ENCODE data around the gene ARAP2.

DNA sequence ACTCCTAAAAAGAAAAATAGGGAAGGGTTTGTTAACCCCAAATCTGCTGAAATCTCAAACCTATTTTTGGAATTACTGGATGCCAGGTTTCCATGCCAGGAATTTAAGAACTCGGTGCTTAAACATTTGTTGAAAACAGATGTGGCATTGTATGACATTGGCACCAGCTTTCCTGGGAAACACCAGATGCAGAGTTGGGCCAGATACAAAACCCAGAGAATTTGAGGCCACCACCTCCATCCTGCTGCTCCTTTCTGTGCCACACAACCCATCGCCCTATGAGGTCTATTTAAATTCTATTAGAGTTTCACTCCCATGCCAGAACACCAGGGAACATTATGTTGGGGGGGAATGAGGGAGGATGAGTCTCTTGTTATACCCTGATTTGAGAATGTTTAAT is 71.7 kb downstream of the ARAP2 start:
- TF ChIP-seq, protein P1, sequence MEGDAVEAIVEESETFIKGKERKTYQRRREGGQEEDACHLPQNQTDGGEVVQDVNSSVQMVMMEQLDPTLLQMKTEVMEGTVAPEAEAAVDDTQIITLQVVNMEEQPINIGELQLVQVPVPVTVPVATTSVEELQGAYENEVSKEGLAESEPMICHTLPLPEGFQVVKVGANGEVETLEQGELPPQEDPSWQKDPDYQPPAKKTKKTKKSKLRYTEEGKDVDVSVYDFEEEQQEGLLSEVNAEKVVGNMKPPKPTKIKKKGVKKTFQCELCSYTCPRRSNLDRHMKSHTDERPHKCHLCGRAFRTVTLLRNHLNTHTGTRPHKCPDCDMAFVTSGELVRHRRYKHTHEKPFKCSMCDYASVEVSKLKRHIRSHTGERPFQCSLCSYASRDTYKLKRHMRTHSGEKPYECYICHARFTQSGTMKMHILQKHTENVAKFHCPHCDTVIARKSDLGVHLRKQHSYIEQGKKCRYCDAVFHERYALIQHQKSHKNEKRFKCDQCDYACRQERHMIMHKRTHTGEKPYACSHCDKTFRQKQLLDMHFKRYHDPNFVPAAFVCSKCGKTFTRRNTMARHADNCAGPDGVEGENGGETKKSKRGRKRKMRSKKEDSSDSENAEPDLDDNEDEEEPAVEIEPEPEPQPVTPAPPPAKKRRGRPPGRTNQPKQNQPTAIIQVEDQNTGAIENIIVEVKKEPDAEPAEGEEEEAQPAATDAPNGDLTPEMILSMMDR (conservative IDR thresholded peaks at IDR 0.05; ENCODE audit: low read depth in 2 of 2): no peak
- no peak for TF ChIP-seq ZNF114 (CRISPR knock-in tag; IDR thresholded peaks at IDR 0.05)
- TF ChIP-seq EZH2 (IDR thresholded peaks at IDR 0.05; ENCODE audit: low read depth, unreplicated experiment): no peak
- no peak for TF ChIP-seq NANOG (IDR thresholded peaks at IDR 0.05; ENCODE audit: borderline replicate concordance)
- TF ChIP-seq, protein P2, sequence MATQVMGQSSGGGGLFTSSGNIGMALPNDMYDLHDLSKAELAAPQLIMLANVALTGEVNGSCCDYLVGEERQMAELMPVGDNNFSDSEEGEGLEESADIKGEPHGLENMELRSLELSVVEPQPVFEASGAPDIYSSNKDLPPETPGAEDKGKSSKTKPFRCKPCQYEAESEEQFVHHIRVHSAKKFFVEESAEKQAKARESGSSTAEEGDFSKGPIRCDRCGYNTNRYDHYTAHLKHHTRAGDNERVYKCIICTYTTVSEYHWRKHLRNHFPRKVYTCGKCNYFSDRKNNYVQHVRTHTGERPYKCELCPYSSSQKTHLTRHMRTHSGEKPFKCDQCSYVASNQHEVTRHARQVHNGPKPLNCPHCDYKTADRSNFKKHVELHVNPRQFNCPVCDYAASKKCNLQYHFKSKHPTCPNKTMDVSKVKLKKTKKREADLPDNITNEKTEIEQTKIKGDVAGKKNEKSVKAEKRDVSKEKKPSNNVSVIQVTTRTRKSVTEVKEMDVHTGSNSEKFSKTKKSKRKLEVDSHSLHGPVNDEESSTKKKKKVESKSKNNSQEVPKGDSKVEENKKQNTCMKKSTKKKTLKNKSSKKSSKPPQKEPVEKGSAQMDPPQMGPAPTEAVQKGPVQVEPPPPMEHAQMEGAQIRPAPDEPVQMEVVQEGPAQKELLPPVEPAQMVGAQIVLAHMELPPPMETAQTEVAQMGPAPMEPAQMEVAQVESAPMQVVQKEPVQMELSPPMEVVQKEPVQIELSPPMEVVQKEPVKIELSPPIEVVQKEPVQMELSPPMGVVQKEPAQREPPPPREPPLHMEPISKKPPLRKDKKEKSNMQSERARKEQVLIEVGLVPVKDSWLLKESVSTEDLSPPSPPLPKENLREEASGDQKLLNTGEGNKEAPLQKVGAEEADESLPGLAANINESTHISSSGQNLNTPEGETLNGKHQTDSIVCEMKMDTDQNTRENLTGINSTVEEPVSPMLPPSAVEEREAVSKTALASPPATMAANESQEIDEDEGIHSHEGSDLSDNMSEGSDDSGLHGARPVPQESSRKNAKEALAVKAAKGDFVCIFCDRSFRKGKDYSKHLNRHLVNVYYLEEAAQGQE (IDR thresholded peaks at IDR 0.05; ENCODE audit: unreplicated experiment): no peak
- no peak for TF ChIP-seq CREB1 (CRISPR knock-in tag; IDR thresholded peaks at IDR 0.05; ENCODE audit: low read depth)
- no peak for TF ChIP-seq EZH2phosphoT487 (IDR thresholded peaks at IDR 0.05; ENCODE audit: unreplicated experiment)
- TF ChIP-seq POLR2AphosphoS5 (IDR thresholded peaks at IDR 0.05; ENCODE audit: low read depth): no peak

Data from GM23338 (cell line).